ENCODE results near the gene ITGB1BP1. TPM values are rescaled to one million over a fixed set of nuclear protein-coding genes. Genes with fewer than 3 reads are reported as not detected.

ITGB1BP1 gene
- total RNA-seq, 1 donor from 2014 or later, result 78.2 TPM

DNA sequence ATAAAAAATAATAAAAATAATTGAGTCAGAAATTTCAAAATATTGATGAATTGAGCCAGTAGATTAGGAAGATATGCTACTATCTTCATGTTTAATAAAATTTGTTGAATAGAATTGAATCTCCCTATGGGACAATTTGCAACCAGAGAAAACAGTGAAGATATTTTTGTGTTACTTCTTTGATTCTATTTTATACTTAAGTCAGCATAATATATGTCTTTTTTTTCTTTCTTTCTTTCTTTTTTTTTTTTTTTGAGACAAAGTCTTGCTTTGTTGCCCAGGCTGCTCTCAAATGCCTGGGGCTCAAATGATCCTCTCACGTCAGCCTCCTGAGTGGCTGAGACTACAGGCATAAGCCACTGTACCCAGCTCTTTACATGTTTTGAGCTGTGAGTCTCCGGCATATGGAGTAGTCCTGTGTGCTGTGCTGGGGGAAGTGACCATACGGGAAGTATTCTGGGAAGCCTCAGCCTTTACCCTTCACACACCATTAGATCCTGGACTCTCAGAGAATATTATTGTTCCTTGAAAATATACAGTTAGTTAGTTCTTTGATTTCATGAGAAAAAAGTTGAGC, 37.2 kb upstream of the ITGB1BP1 start:
- Histone ChIP-seq H3K4me3 (no peak overlapping the region), H3K4me1 (no peaks in the 10 kb centered on the region), H3K27ac (no peak overlapping the region), H3K36me3 (peaks cover 28% of the 10 kb centered on the region), H3K9me3 (no peaks in the 10 kb centered on the region), H3K27me3 (no peaks in the 10 kb centered on the region)
- intact Hi-C loops (cut with DNase I), result no loop called here
- ATAC-seq (no peak), DNase-seq (no peak)
- TF ChIP-seq, protein P1, sequence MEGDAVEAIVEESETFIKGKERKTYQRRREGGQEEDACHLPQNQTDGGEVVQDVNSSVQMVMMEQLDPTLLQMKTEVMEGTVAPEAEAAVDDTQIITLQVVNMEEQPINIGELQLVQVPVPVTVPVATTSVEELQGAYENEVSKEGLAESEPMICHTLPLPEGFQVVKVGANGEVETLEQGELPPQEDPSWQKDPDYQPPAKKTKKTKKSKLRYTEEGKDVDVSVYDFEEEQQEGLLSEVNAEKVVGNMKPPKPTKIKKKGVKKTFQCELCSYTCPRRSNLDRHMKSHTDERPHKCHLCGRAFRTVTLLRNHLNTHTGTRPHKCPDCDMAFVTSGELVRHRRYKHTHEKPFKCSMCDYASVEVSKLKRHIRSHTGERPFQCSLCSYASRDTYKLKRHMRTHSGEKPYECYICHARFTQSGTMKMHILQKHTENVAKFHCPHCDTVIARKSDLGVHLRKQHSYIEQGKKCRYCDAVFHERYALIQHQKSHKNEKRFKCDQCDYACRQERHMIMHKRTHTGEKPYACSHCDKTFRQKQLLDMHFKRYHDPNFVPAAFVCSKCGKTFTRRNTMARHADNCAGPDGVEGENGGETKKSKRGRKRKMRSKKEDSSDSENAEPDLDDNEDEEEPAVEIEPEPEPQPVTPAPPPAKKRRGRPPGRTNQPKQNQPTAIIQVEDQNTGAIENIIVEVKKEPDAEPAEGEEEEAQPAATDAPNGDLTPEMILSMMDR (IDR thresholded peaks at IDR 0.05), result no peak

DNA sequence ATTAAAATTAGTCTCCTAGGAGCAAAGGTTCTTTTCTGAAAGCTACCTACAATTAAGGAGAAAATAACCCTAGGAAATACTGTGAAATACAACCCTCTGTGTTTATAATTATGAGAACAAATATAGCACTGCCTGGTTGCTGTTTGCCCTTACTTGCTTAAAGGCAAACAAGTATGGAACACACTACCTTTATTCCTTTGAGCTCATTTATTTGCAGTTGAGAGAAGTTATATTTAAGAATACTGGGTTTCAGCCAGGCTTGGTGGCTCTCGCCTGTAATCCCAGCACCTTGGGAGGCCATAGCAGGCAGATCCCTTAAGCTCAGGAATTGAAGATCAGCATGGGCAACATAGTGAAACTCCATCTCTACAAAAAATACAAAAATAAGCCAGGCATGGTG, 27.9 kb upstream of the ITGB1BP1 start:
- ATAC-seq (no peak), DNase-seq (no peak)
- Histone ChIP-seq H3K4me3 (no peak overlapping the region), H3K27me3 (no peaks in the 10 kb centered on the region), H3K36me3 (peaks cover 80% of the 10 kb centered on the region), H3K9me3 (no peaks in the 10 kb centered on the region), H3K4me1 (no peaks in the 10 kb centered on the region), H3K27ac (no peak overlapping the region)
- TF ChIP-seq, protein P1 (IDR thresholded peaks at IDR 0.05), result no peak
- intact Hi-C loops (cut with DNase I), result no loop called here

DNA sequence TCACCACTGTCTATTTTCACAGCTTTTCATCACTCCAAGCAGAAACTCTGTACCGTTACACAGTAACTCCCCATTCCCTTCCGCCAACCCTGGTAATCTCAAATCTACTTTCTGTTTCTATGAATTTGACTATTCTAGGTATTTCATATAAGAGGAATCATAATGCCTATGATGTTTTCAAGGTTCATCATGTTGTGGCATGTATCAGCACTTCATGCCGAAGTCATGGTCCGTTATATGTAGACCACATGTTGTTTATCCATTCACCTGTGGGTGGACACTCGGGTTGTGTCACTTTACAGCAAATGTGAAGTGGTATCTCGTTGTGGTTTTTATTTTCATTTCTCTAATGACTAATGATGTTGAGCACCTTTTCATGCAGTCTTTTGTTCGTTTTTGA, 21.8 kb upstream of the ITGB1BP1 start:
- H3K4me3 ChIP-seq, result no peak overlapping the region
- H3K36me3 ChIP-seq, result peaks cover 91% of the 10 kb centered on the region

DNA sequence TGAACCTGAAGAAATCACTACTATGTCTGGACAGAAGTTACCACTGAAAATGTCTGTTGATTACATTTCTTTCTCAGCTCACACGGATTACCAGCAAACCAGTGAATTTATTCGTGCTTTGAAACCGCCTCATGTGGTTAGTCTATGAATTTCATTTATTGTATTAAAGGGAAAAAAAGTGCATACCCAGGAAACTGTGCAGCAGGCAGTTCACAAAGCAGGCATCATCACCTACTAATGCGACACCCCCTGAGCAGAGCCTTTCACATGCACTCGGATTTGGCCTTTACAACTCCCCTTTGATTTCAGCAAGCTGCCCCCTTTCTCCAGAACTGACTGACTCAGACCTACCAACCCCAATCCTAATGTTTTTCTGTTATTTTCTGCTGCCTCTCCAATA, 20.2 kb upstream of the ITGB1BP1 start:
- no peak for DNase-seq
- H3K9me3 ChIP-seq, result no peaks in the 10 kb centered on the region
- peaks cover 94% of the 10 kb centered on the region for H3K36me3 ChIP-seq
- no peak overlapping the region for H3K27ac ChIP-seq
- intact Hi-C loops (cut with DNase I), result no loop called here
- H3K4me3 ChIP-seq, result no peak overlapping the region
- no peaks in the 10 kb centered on the region for H3K27me3 ChIP-seq
- no peak for ATAC-seq
- no peaks in the 10 kb centered on the region for H3K4me1 ChIP-seq
- TF ChIP-seq, protein P1 (IDR thresholded peaks at IDR 0.05), result no peak

More for the DNA sequence above, 21.8 kb upstream of the ITGB1BP1 start:
- H3K9me3 ChIP-seq, result no peaks in the 10 kb centered on the region
- H3K27ac ChIP-seq, result no peak overlapping the region
- no peaks in the 10 kb centered on the region for H3K4me1 ChIP-seq
- no peaks in the 10 kb centered on the region for H3K27me3 ChIP-seq
- TF ChIP-seq, protein P1 (IDR thresholded peaks at IDR 0.05), result no peak
- intact Hi-C loops (cut with DNase I), result no loop called here
- DNase-seq (no peak), ATAC-seq (no peak)

DNA sequence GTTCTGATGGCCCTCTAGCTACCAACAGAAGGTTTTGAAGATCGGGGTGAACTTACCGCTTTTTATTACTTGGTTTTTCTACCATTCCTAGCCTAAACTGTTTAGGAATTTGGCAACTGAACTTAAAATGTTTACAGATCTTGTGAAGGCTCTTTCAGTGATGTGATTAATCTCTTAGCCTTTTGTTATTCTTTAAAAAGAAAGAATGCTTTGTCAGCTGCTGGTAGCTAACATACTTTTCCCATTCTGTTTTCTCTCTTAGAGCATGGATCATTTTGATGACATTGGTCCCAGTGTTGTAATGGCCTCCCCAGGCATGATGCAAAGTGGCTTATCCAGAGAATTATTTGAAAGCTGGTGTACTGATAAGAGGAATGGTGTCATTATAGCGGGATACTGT, 18.2 kb upstream of the ITGB1BP1 start:
- Histone ChIP-seq H3K4me1 (no peaks in the 10 kb centered on the region), H3K27ac (no peak overlapping the region), H3K27me3 (no peaks in the 10 kb centered on the region), H3K36me3 (peaks cover 96% of the 10 kb centered on the region), H3K4me3 (no peak overlapping the region), H3K9me3 (no peaks in the 10 kb centered on the region)
- TF ChIP-seq, protein P1 (IDR thresholded peaks at IDR 0.05), result no peak
- no peak for ATAC-seq
- no peak for DNase-seq
- intact Hi-C loops (cut with DNase I), result no loop called here

Measured in upper lobe of right lung (tissue), 1 donor.